Sigmoid colon (tissue), 7 donors: ENCODE data around the gene NLRP9. TPM values are rescaled to one million over a fixed set of nuclear protein-coding genes. Genes with fewer than 3 reads are reported as not detected.

Source experiments
- DNase-seq: peaks from one replicate; pipeline ENCODE4 v3.0.0-alpha.2; 2019
- H3K27ac ChIP-seq, 4 donors: fragments of 200-600 bp; sonication (generic); one replicate each; pipeline ENCODE4 v1.5.1; 2016 to 2019; ENCODE audit warnings: mild to moderate bottlenecking in 1 of 4
- H3K27me3 ChIP-seq, 3 donors: fragments of 200-600 bp; sonication (generic); one replicate each; pipeline ENCODE4 v1.5.1; 2019; ENCODE audit warnings: mild to moderate bottlenecking in 1 of 3
- H3K36me3 ChIP-seq, 4 donors: fragments of 200-600 bp; sonication (generic); one replicate each; pipeline ENCODE4 v1.5.1; 2016 to 2019
- H3K4me1 ChIP-seq, 4 donors: fragments of 200-600 bp; sonication (generic); one replicate each; pipeline ENCODE4 v1.5.1; 2017 to 2019
- H3K4me3 ChIP-seq, 4 donors: fragments of 200-600 bp; sonication (generic); one replicate each; pipeline ENCODE4 v1.5.1; 2017 to 2019; ENCODE audit warnings: mild to moderate bottlenecking in 2 of 4, moderate library complexity in 1 of 4
- H3K9me3 ChIP-seq, 4 donors: fragments of 200-600 bp in 3 of 4; sonication (generic) in 3 of 4; one replicate each; pipeline versions ENCODE4 v1.5.1 to v1.6.1; 2013 to 2019
- EP300 ChIP-seq, 4 donors: sonication (generic); formaldehyde crosslinking; IDR thresholded peaks; one replicate each; pipeline ENCODE4 v1.6.1; 2017; ENCODE audit warnings: antibody characterized with exemption in 4 of 4
- POLR2A ChIP-seq, 2 donors: fragments of 450-650 bp; IDR thresholded peaks; one replicate each; pipeline ENCODE4 v1.6.1; 2016; ENCODE audit warnings: antibody characterized with exemption in 2 of 2, mild to moderate bottlenecking in 2 of 2, moderate library complexity in 2 of 2
- POLR2AphosphoS5 ChIP-seq, 4 donors: sonication (generic); formaldehyde crosslinking; IDR thresholded peaks; one replicate each; pipeline ENCODE4 v1.6.1; 2017; ENCODE audit warnings: antibody characterized with exemption in 4 of 4
- WGBS, 2 donors: extraction: QIAGEN DNeasy Blood & Tissue Kit; methylation state at CpG; one replicate each; pipeline ENCODE4 v1.1.7; 2013; 5-methylcytosine and 5-hydroxymethylcytosine counted together
- intact Hi-C: fragments of 100-400 bp; cut with DNase I; formaldehyde crosslinking; loops from one replicate; pipeline ENCODE4 v1.15.1; 2023
- polyA plus RNA-seq, 3 donors: library from polyadenylated mRNA; stranded (reverse); fragments of 200-250 nt; gene quantifications; one replicate each; pipeline ENCODE4 v1.2.3, GENCODE V29; 2013
- total RNA-seq, 4 donors: library from RNA; depleted of rRNA; stranded (reverse); fragments of >200 nt; gene quantifications; one replicate each; pipeline ENCODE4 v1.1.0, GENCODE V29; 2016
- TF ChIP-seq, protein P1 (sequence below), 4 experiments: fragments of 450-650 bp in 3 of 4; fragments of 200-600 bp in 1 of 4; IDR thresholded peaks; one replicate each; pipeline ENCODE4 v1.5.1; 2016 to 2019; ENCODE audit warnings: antibody characterized with exemption in 4 of 4, mild to moderate bottlenecking in 3 of 4, moderate library complexity in 2 of 4
- donor health status: healthy with polysubstance abuse.
- donor health status: Bipolar disorder and iron deficiency.
- donor health status: healthy.

The NLRP9 gene
- total and polyA plus RNA-seq, 7 donors: not detected

DNA sequence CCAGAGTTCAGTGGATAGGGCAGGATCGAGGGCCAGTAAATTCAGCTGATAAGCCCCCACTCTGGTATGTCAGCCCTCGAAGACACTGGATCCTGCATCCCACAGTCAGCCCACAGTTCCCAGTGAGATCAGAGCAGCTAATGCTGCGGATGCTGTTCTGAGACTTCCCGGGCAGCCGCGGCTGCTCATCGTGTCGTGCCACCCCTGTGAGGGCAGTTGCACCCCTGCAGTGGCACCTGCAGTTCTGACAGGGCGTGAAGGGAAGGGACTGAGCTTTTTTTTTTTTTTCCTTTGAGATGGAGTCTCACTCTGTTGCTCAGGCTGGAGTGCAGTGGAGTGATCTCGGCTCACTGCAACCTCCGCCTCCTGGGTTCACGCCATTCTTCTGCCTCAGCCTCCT, 70.7 kb downstream of the NLRP9 start:
- H3K27ac ChIP-seq: no peak overlapping the region
- TF ChIP-seq, protein P1, sequence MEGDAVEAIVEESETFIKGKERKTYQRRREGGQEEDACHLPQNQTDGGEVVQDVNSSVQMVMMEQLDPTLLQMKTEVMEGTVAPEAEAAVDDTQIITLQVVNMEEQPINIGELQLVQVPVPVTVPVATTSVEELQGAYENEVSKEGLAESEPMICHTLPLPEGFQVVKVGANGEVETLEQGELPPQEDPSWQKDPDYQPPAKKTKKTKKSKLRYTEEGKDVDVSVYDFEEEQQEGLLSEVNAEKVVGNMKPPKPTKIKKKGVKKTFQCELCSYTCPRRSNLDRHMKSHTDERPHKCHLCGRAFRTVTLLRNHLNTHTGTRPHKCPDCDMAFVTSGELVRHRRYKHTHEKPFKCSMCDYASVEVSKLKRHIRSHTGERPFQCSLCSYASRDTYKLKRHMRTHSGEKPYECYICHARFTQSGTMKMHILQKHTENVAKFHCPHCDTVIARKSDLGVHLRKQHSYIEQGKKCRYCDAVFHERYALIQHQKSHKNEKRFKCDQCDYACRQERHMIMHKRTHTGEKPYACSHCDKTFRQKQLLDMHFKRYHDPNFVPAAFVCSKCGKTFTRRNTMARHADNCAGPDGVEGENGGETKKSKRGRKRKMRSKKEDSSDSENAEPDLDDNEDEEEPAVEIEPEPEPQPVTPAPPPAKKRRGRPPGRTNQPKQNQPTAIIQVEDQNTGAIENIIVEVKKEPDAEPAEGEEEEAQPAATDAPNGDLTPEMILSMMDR (IDR thresholded peaks at IDR 0.05): no peak
- TF ChIP-seq POLR2A (IDR thresholded peaks at IDR 0.05): no peak
- TF ChIP-seq EP300 (IDR thresholded peaks at IDR 0.05): no peak
- TF ChIP-seq POLR2AphosphoS5 (IDR thresholded peaks at IDR 0.05): no peak
- no peaks in the 10 kb centered on the region for H3K9me3 ChIP-seq
- intact Hi-C loops: no loop called here
- H3K36me3 ChIP-seq: peaks cover 58 to 88% (median 76%) of the 10 kb centered on the region in 4 donors
- no peak overlapping the region for H3K4me3 ChIP-seq
- no peak for DNase-seq
- WGBS, 2 donors: 83 to 90% methylated on average over 12 of the region's 12 CpGs
- no peaks in the 10 kb centered on the region for H3K4me1 ChIP-seq
- no peaks in the 10 kb centered on the region for H3K27me3 ChIP-seq

DNA sequence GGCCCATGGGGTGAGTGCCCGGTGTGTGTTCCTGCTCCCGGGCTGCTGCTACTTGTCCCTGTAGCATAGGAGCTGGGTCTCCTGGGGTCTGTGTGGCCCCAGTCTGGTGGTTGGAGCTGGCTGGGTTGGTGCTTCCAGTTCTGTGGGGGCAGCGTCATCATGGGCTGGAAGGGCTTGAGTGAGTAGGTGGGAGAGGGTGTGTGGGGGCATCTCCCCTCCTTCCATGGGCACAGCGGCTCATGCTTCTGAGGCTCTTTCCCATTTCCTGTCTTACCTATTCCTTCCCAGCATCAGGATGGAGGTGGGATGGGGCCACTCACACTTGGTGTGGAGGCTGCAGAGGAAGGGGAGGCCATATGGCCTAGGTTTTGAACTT, 71.2 kb downstream of the NLRP9 start:
- intact Hi-C loops: no loop called here
- no peak for DNase-seq
- WGBS, 2 donors: 88 to 94% methylated on average over 4 of the region's 4 CpGs
- TF ChIP-seq POLR2AphosphoS5 (IDR thresholded peaks at IDR 0.05) (no peak), EP300 (IDR thresholded peaks at IDR 0.05) (no peak), POLR2A (IDR thresholded peaks at IDR 0.05) (no peak)
- TF ChIP-seq, protein P1 (IDR thresholded peaks at IDR 0.05): no peak
- Histone ChIP-seq H3K27ac (no peak overlapping the region), H3K27me3 (no peaks in the 10 kb centered on the region), H3K9me3 (no peaks in the 10 kb centered on the region), H3K4me3 (no peak overlapping the region), H3K36me3 (peaks cover 59 to 90% (median 79%) of the 10 kb centered on the region in 4 donors), H3K4me1 (no peaks in the 10 kb centered on the region)

DNA sequence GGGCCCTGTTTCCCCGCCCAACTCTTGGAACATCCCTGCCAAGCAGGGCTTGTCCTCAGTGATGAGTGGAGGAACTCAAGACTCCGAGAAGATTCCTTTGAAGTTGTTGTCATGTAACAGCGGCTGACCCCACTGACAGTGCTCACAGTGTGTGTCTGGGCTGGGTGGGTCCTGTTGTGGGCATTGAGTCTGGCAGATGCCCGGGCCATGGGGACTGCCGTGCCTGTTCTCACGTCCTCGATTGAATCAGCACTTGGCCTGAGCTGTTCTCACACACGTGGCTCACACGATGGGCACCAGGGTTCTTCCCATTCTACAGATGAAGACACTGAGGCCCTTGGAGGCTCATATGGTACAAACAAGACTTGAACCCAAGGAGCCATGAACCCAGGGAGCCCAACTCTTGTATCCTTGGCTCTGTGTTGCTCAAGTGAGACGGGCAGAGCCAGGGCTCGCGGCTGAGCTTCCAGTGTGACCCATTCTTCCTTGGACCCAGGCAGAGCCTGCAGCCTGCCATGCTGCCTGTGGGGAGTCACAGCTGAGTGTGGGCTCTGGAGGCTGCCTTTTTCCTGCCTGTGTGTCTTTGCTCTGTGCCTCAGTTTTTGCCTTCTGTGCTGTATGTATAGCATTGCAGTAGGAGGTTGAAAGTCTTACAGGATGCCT, 71.7 kb downstream of the NLRP9 start:
- TF ChIP-seq POLR2AphosphoS5 (IDR thresholded peaks at IDR 0.05) (no peak), EP300 (IDR thresholded peaks at IDR 0.05) (no peak)
- no peak overlapping the region for H3K4me3 ChIP-seq
- H3K27ac ChIP-seq: no peak overlapping the region
- intact Hi-C loops: no loop called here
- H3K4me1 ChIP-seq: no peaks in the 10 kb centered on the region
- no peak for DNase-seq
- peaks cover 64 to 95% (median 84%) of the 10 kb centered on the region in 4 donors for H3K36me3 ChIP-seq
- no peaks in the 10 kb centered on the region for H3K27me3 ChIP-seq
- H3K9me3 ChIP-seq: no peaks in the 10 kb centered on the region
- WGBS, 2 donors: 87 to 93% methylated on average over 12 of the region's 12 CpGs

DNA sequence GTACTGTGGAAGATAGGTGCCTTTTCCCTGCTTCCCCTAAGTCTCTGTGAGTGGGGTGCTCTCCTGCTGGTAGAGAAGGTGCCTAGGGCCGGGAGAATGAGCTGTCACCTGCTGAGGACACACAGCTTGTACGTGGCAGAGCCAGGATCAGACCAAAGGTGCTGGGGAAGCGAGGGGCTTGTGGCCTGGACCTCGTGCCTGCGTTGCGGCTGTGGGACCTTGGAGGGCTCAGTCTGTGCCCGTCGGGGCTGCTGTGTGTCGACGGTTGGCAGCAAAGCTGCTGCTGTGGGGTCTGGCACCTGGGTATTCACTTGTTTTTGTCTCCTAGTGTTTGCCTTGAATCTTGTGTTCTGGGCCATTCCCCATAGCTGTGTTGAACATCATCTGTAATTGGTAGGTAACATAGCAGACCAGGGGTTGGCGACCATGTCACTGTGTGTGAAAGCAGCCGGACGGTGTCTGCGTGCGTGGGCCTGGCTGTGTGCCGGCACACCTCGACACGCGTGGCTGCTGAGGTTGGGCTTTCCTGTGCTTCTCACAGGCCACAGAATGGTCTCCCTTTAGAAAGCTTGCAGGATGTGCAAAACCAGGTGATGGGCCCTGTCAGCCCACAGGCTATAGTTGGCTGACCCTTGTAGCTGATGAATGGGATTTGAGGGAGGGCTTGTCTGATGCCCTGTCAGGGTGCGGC, 74.2 kb downstream of the NLRP9 start:
- Histone ChIP-seq H3K4me1 (peaks cover 0 to 12% (median 9%) of the 10 kb centered on the region in 4 donors), H3K27me3 (no peaks in the 10 kb centered on the region)

DNA sequence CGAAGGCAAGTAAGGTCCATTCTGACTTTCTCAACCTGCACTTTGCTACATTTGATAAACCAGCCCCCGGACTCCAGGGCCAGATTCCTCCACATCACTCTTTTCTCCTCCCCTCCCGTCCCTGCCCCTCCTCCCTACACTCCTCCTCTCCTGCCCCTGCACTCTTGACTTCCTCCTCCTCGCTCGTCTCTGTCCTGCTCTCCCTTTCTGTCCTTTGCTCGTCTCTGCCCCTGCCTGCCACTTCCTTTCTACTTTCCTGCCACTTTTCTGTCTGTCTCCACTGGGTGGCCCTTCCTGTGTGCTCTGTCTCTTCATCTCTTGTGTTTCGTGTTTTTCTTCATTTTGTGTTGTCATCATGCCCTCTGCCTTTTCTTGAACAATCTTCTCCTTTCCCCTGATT, 76.4 kb downstream of the NLRP9 start:
- Histone ChIP-seq H3K9me3 (no peaks in the 10 kb centered on the region), H3K27ac (no peak overlapping the region), H3K36me3 (peaks cover 53 to 78% (median 63%) of the 10 kb centered on the region in 4 donors), H3K4me1 (peaks cover 0 to 34% (median 31%) of the 10 kb centered on the region in 4 donors), H3K27me3 (no peaks in the 10 kb centered on the region), H3K4me3 (no peak overlapping the region)
- intact Hi-C loops: no loop called here
- TF ChIP-seq, protein P1 (IDR thresholded peaks at IDR 0.05): no peak
- 72 to 74% methylated on average over 7 of the region's 7 CpGs for WGBS, 2 donors
- DNase-seq: no peak

More for the DNA sequence above, 74.2 kb downstream of the NLRP9 start:
- no peak overlapping the region for H3K4me3 ChIP-seq
- DNase-seq: no peak
- H3K9me3 ChIP-seq: no peaks in the 10 kb centered on the region
- peaks cover 61 to 97% (median 81%) of the 10 kb centered on the region in 4 donors for H3K36me3 ChIP-seq
- 91 to 94% methylated on average over 20 of the region's 20 CpGs for WGBS, 2 donors
- no peak overlapping the region for H3K27ac ChIP-seq
- intact Hi-C loops: no loop called here
- TF ChIP-seq POLR2AphosphoS5 (IDR thresholded peaks at IDR 0.05) (no peak), POLR2A (IDR thresholded peaks at IDR 0.05) (no peak), EP300 (IDR thresholded peaks at IDR 0.05) (no peak)
- TF ChIP-seq, protein P1 (IDR thresholded peaks at IDR 0.05): no peak
